Trophoblast cell (in vitro differentiated cells and primary cell): ENCODE data around the gene BACH2.

Experiments used
- DNase-seq, 2 donors: peaks; one replicate each; pipeline ENCODE4 v3.0.0-alpha.2; 2016
- H2AFZ ChIP-seq: 2 replicates; pipeline ENCODE4 v1.6.1; 2013; ENCODE audit warnings: low read length, moderate library complexity, mild to moderate bottlenecking; ENCODE audit not compliant: insufficient read depth, poor library complexity
- H2AK5ac ChIP-seq: 2 replicates; pipeline ENCODE4 v1.6.1; 2013; ENCODE audit warnings: mild to moderate bottlenecking, low read length
- H2BK120ac ChIP-seq: 2 replicates; pipeline ENCODE4 v1.6.1; 2013; ENCODE audit warnings: low read length, mild to moderate bottlenecking, moderate library complexity; ENCODE audit not compliant: insufficient read depth, poor library complexity
- H2BK12ac ChIP-seq: 2 replicates; pipeline ENCODE4 v1.6.1; 2013; ENCODE audit warnings: mild to moderate bottlenecking, low read length, moderate library complexity
- H2BK5ac ChIP-seq: 2 replicates; pipeline ENCODE4 v1.6.1; 2013; ENCODE audit warnings: low read length, low read depth, moderate library complexity, mild to moderate bottlenecking; ENCODE audit not compliant: poor library complexity
- H3K14ac ChIP-seq: 2 replicates; pipeline ENCODE4 v1.6.1; 2013; ENCODE audit warnings: mild to moderate bottlenecking, low read length
- H3K18ac ChIP-seq: 2 replicates; pipeline ENCODE4 v1.6.1; 2013; ENCODE audit warnings: mild to moderate bottlenecking, low read length
- H3K23ac ChIP-seq: 2 replicates; pipeline ENCODE4 v1.6.1; 2013; ENCODE audit warnings: low read length
- H3K27ac ChIP-seq: 2 replicates; pipeline ENCODE4 v1.5.1; 2013; ENCODE audit warnings: low read depth, mild to moderate bottlenecking, inconsistent platforms, low read length, moderate library complexity
- H3K27me3 ChIP-seq: 2 replicates; pipeline ENCODE4 v1.6.1; 2013; ENCODE audit warnings: inconsistent platforms, mild to moderate bottlenecking, low read length, moderate library complexity; ENCODE audit not compliant: insufficient read depth
- H3K36me3 ChIP-seq, 2 experiments: 1 replicate in 1 of 2; 2 replicates in 1 of 2; pipeline ENCODE4 v1.6.1; 2013; ENCODE audit warnings: low read length in 2 of 2, mild to moderate bottlenecking in 2 of 2, moderate library complexity in 1 of 2; ENCODE audit not compliant: insufficient read depth in 2 of 2, control insufficient read depth in 1 of 2
- H3K4ac ChIP-seq: 2 replicates; pipeline ENCODE4 v1.6.1; 2013; ENCODE audit warnings: low read depth, mild to moderate bottlenecking, low read length, moderate library complexity
- H3K4me1 ChIP-seq, 2 experiments: 1 replicate in 1 of 2; 2 replicates in 1 of 2; pipeline ENCODE4 v1.6.1; 2013; ENCODE audit warnings: low read length in 2 of 2, mild to moderate bottlenecking in 2 of 2, moderate library complexity in 1 of 2; ENCODE audit not compliant: insufficient read depth in 2 of 2, control insufficient read depth in 1 of 2
- H3K4me2 ChIP-seq: 2 replicates; pipeline ENCODE4 v1.6.1; 2013; ENCODE audit warnings: inconsistent platforms, mild to moderate bottlenecking, low read length, moderate library complexity
- H3K4me3 ChIP-seq: 2 replicates; pipeline ENCODE4 v1.5.1; 2013; ENCODE audit warnings: mild to moderate bottlenecking, low read depth, low read length, inconsistent platforms
- H3K79me1 ChIP-seq: one replicate; pipeline ENCODE4 v1.6.1; 2013; ENCODE audit warnings: low read length
- H3K79me2 ChIP-seq: 2 replicates; pipeline ENCODE4 v1.6.1; 2013; ENCODE audit warnings: low read length, mild to moderate bottlenecking; ENCODE audit not compliant: control insufficient read depth, insufficient read depth, poor library complexity
- H3K9ac ChIP-seq: 2 replicates; pipeline ENCODE4 v1.6.1; 2013; ENCODE audit warnings: mild to moderate bottlenecking, low read length
- H3K9me3 ChIP-seq: 2 replicates; pipeline ENCODE4 v1.6.1; 2013; ENCODE audit warnings: low read depth, mild to moderate bottlenecking, control low read depth, inconsistent platforms, low read length; ENCODE audit not compliant: insufficient read depth
- H4K12ac ChIP-seq: 2 replicates; pipeline ENCODE4 v1.6.1; 2013; ENCODE audit warnings: low read depth, mild to moderate bottlenecking, low read length, moderate library complexity
- H4K8ac ChIP-seq: 2 replicates; pipeline ENCODE4 v1.6.1; 2013; ENCODE audit warnings: low read depth, mild to moderate bottlenecking, low read length, moderate library complexity
- H4K91ac ChIP-seq: one replicate; pipeline ENCODE4 v1.6.1; 2013; ENCODE audit warnings: low read depth, mild to moderate bottlenecking, low read length, moderate library complexity
- WGBS: extraction: QIAGEN DNeasy Blood & Tissue Kit; methylation state at CpG from one replicate; pipeline ENCODE4 v1.1.7; 2013; ENCODE audit warnings: missing lambda C conversion rate; ENCODE audit not compliant: insufficient read length, insufficient coverage; ENCODE audit errors: extremely low coverage; 5-methylcytosine and 5-hydroxymethylcytosine counted together

Gene BACH2

DNA sequence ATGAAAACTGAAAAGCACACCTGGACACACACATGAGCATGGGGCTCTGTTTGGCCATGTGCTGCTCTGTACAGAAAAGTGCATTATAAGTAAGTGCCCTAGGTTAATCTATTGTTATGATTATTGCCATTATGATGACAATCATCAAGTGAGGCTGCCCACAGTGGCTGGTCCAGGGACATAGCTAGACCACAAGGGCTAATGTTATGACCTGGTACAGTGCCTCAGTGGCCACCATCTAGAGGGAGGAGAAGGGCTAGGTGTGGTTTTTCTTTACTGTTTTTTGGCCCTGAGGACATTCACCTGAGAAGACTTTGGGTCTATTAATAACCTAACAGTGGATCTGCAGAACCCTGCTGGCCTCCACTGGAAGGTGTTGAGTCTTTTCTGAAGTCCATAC is 316.3 kb downstream of the BACH2 start:
- Histone ChIP-seq H3K27ac (no peak overlapping the region), H3K4me1 (peaks cover 3 to 12% of the 10 kb centered on the region in 2 experiments), H3K4ac (no peak overlapping the region)

DNA sequence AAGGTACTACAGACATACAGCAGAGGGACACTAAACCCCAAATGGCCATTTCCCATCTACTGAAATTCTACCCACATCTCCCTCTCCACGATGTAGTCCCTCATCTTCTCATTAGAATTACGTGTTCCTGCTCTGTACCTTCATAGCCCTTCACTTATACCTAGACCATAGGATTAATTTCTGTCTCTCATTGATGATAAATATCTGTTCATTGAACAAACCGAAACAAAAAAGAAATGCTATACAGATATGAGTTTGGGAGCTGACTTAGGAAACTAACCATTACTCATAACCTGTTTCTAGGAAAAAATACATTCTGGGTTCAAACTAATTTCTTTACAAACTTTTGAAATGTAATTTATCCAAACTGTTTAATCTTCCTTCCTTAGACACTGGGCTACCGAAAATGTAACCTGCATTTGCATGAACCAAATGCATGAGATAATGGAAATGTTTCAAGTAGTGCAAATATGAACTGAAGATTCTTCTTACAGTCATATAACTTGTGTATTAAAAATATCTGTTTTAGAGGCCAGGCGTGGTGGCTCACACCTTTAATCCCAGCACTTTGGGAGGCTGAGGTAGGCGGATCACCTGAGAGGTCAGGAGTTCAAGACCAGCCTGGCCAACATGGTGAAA is 317.0 kb downstream of the BACH2 start:
- H3K79me1 ChIP-seq, result peaks cover 14% of the 10 kb centered on the region
- H3K36me3 ChIP-seq, result no peaks in the 10 kb centered on the region
- H2BK120ac ChIP-seq, result no peak overlapping the region
- no peaks in the 10 kb centered on the region for H3K9me3 ChIP-seq
- H3K27me3 ChIP-seq, result no peaks in the 10 kb centered on the region
- H2BK12ac ChIP-seq, result no peak overlapping the region
- peaks cover 0 to 8% of the 10 kb centered on the region in 2 experiments for H3K4me1 ChIP-seq
- no peak overlapping the region for H3K18ac ChIP-seq
- no CpG with 5 or more reads among the region's 6 CpGs for WGBS
- H2AFZ ChIP-seq, result no peak overlapping the region
- H4K8ac ChIP-seq, result no peak overlapping the region
- H3K14ac ChIP-seq, result no peak overlapping the region
- H3K4me2 ChIP-seq, result no peak overlapping the region
- H2AK5ac ChIP-seq, result no peak overlapping the region
- no peaks in the 10 kb centered on the region for H3K79me2 ChIP-seq
- H3K27ac ChIP-seq, result peak overlapping the region; percentile 38
- H3K23ac ChIP-seq, result no peak overlapping the region
- no peak for DNase-seq
- no peak overlapping the region for H3K9ac ChIP-seq
- H2BK5ac ChIP-seq, result no peak overlapping the region
- H3K4ac ChIP-seq, result no peak overlapping the region
- no peak overlapping the region for H3K4me3 ChIP-seq
- no peak overlapping the region for H4K12ac ChIP-seq
- no peak overlapping the region for H4K91ac ChIP-seq

More for the DNA sequence above, 316.3 kb downstream of the BACH2 start:
- Histone ChIP-seq H3K27me3 (no peaks in the 10 kb centered on the region), H2BK120ac (no peak overlapping the region), H3K79me1 (peaks cover 16% of the 10 kb centered on the region), H2AK5ac (no peak overlapping the region), H4K12ac (no peak overlapping the region), H2BK12ac (peak overlapping the region; percentile 42), H3K79me2 (no peaks in the 10 kb centered on the region), H3K9ac (no peak overlapping the region), H3K4me2 (no peak overlapping the region), H3K23ac (peak overlapping the region; percentile 82), H3K14ac (peak overlapping the region; percentile 39), H4K91ac (no peak overlapping the region), H2BK5ac (no peak overlapping the region), H3K18ac (no peak overlapping the region), H3K9me3 (no peaks in the 10 kb centered on the region), H4K8ac (no peak overlapping the region), H3K4me3 (peak overlapping the region; percentile 46), H3K36me3 (no peaks in the 10 kb centered on the region), H2AFZ (no peak overlapping the region)
- no peak for DNase-seq

DNA sequence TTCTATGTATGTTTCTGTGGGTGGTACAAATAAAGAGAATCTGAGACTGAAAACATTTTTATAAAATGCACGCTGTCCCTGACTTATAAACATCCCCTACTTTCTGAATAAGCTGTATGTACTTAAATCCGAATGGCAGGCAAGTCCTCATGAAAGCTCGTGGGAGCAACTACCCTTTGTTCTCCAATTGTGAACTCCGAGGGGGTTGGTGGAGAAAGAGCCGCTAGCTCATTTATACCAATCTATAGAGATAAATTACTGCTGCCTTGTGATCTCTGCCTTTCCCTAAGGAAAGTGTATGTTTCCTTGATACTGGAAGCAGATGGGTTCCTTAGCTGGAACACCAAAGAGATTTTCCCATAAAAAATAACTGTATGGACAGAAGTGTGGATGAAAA is 317.9 kb downstream of the BACH2 start:
- no peak overlapping the region for H3K4me2 ChIP-seq

DNA sequence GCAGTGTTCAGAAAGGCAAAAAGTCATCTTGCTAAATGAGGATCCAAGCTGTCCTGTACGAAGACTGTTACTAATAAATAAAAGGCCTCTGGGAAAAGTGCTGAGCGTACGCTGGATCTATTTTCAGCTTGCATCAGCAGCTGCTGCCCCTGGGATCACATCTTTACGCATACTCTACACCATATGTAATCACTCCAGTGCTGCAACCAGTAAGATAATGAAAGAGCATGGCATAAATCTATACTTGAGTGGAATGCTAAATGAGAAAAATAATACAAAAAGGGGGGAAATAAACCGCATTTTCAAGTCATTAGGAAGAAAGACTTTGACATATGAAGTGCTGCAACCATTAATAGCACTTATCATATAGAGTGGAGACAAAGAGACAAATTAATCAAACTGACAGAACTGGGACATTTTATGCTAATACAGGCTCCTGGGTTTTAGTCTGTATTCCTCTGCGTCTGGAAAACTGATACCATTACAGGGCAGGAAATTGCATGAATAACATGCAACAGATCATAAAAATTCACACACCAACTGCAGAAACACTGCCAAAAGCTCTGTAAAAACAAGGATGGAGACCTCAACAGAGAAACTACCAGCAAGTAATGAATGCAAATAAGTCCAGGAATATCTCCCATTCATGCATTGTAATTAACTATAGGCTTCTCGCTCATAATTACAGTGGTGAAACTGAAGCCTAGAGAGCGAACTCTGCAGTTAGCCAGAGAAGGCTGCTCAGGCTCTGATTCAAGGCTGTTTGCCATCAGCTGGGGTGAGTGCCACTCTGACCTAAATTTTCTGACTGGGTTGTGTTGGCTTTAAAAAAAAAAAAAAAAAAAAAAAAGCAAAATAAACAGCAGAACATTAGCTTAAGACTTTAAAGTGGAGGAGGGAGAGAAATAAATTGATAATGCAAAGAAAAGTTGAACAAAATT is 318.6 kb downstream of the BACH2 start:
- H3K9ac ChIP-seq, result no peak overlapping the region

More for the DNA sequence above, 317.9 kb downstream of the BACH2 start:
- Histone ChIP-seq H4K91ac (no peak overlapping the region), H3K4me3 (no peak overlapping the region), H3K79me2 (no peaks in the 10 kb centered on the region), H2AFZ (no peak overlapping the region), H3K27ac (peak overlapping the region; percentile 38), H2BK12ac (no peak overlapping the region), H4K8ac (no peak overlapping the region), H3K36me3 (no peaks in the 10 kb centered on the region), H3K4me1 (peaks cover 0 to 8% of the 10 kb centered on the region in 2 experiments), H3K23ac (no peak overlapping the region), H3K9ac (no peak overlapping the region), H3K18ac (no peak overlapping the region), H3K9me3 (no peaks in the 10 kb centered on the region), H4K12ac (no peak overlapping the region), H3K4ac (no peak overlapping the region), H3K27me3 (no peaks in the 10 kb centered on the region), H3K79me1 (peaks cover 14% of the 10 kb centered on the region), H2AK5ac (no peak overlapping the region), H3K14ac (no peak overlapping the region), H2BK120ac (peak overlapping the region; percentile 11), H2BK5ac (peak overlapping the region; percentile 45)
- no CpG with 5 or more reads among the region's 5 CpGs for WGBS
- no peak for DNase-seq

More for the DNA sequence above, 318.6 kb downstream of the BACH2 start:
- H3K36me3 ChIP-seq, result no peaks in the 10 kb centered on the region
- H3K4me1 ChIP-seq, result peaks cover 0 to 8% of the 10 kb centered on the region in 2 experiments
- no peak overlapping the region for H3K14ac ChIP-seq
- H2BK12ac ChIP-seq, result no peak overlapping the region
- no peak overlapping the region for H3K4me3 ChIP-seq
- no peak overlapping the region for H2AFZ ChIP-seq
- H4K8ac ChIP-seq, result no peak overlapping the region
- peak overlapping the region; percentile 55 for H3K27ac ChIP-seq
- H3K79me2 ChIP-seq, result no peaks in the 10 kb centered on the region
- H2BK120ac ChIP-seq, result peak overlapping the region; percentile 58
- WGBS, result no CpG with 5 or more reads among the region's 8 CpGs
- H4K12ac ChIP-seq, result no peak overlapping the region
- peak overlapping the region; percentile 21 for H3K4me2 ChIP-seq
- H2AK5ac ChIP-seq, result no peak overlapping the region
- peaks cover 19% of the 10 kb centered on the region for H3K79me1 ChIP-seq
- no peak overlapping the region for H3K23ac ChIP-seq
- no peak overlapping the region for H3K4ac ChIP-seq
- H3K9me3 ChIP-seq, result no peaks in the 10 kb centered on the region
- peak overlapping the region; percentile 86 for H2BK5ac ChIP-seq
- H3K18ac ChIP-seq, result no peak overlapping the region
- H4K91ac ChIP-seq, result peak overlapping the region; percentile 74
- no peaks in the 10 kb centered on the region for H3K27me3 ChIP-seq
- DNase-seq, result no peak
